WTC11 (cell line): ENCODE data around the gene ABRAXAS1. TPM values are rescaled to one million over a fixed set of nuclear protein-coding genes. Genes with fewer than 3 reads are reported as not detected.

Source experiments
- ARID4B ChIP-seq: sonication (generic); formaldehyde crosslinking; IDR thresholded peaks from 2 replicates; pipeline ENCODE4 v1.8.0; 2023; ENCODE audit warnings: missing genetic modification reagents, mild to moderate bottlenecking, borderline replicate concordance
- ETV6 ChIP-seq: sonication (generic); formaldehyde crosslinking; IDR thresholded peaks from 2 replicates; pipeline ENCODE4 v1.8.1; 2022; ENCODE audit warnings: mild to moderate bottlenecking, missing genetic modification reagents
- FOXJ3 ChIP-seq: sonication (generic); formaldehyde crosslinking; IDR thresholded peaks from 2 replicates; pipeline ENCODE4 v1.9.0; 2021; ENCODE audit warnings: missing genetic modification reagents, mild to moderate bottlenecking, borderline replicate concordance
- FOXK1 ChIP-seq: sonication (generic); formaldehyde crosslinking; IDR thresholded peaks from 2 replicates; pipeline ENCODE4 v1.8.0; 2022; ENCODE audit warnings: mild to moderate bottlenecking, moderate library complexity, missing genetic modification reagents
- GABPB1 ChIP-seq: sonication (generic); formaldehyde crosslinking; IDR thresholded peaks from 2 replicates; pipeline ENCODE4 v1.8.1; 2023; ENCODE audit warnings: mild to moderate bottlenecking, missing genetic modification reagents
- JUN ChIP-seq: sonication (generic); formaldehyde crosslinking; IDR thresholded peaks from 2 replicates; pipeline ENCODE4 v1.8.0; 2023; ENCODE audit warnings: mild to moderate bottlenecking, missing genetic modification reagents
- KAT7 ChIP-seq: sonication (generic); formaldehyde crosslinking; IDR thresholded peaks from 2 replicates; pipeline ENCODE4 v1.8.1; 2023; ENCODE audit warnings: missing genetic modification reagents, mild to moderate bottlenecking, borderline replicate concordance
- MYBL2 ChIP-seq: sonication (generic); formaldehyde crosslinking; IDR thresholded peaks from 2 replicates; pipeline ENCODE4 v1.8.1; 2023; ENCODE audit warnings: mild to moderate bottlenecking, moderate library complexity, missing genetic modification reagents
- NFE2L1 ChIP-seq: sonication (generic); formaldehyde crosslinking; IDR thresholded peaks from 2 replicates; pipeline ENCODE4 v1.8.1; 2023; ENCODE audit warnings: missing genetic modification reagents
- NFYB ChIP-seq: sonication (generic); formaldehyde crosslinking; conservative IDR thresholded peaks from 2 replicates; pipeline ENCODE4 v1.8.0; 2022; ENCODE audit warnings: low read depth, missing genetic modification reagents
- NR3C1 ChIP-seq: sonication (generic); formaldehyde crosslinking; conservative IDR thresholded peaks from 2 replicates; pipeline ENCODE4 v1.8.1; 2023; ENCODE audit warnings: low read depth, mild to moderate bottlenecking, missing genetic modification reagents
- PREB ChIP-seq: sonication (generic); formaldehyde crosslinking; IDR thresholded peaks from 2 replicates; pipeline ENCODE4 v1.8.1; 2022; ENCODE audit warnings: mild to moderate bottlenecking, missing genetic modification reagents, moderate library complexity, borderline replicate concordance
- SMAD3 ChIP-seq: sonication (generic); formaldehyde crosslinking; IDR thresholded peaks from 2 replicates; pipeline ENCODE4 v1.8.0; 2022; ENCODE audit warnings: missing genetic modification reagents, mild to moderate bottlenecking, borderline replicate concordance
- SP1 ChIP-seq: sonication (generic); formaldehyde crosslinking; conservative IDR thresholded peaks from 2 replicates; pipeline ENCODE4 v1.8.1; 2022; ENCODE audit warnings: missing genetic modification reagents
- TP53 ChIP-seq: sonication (generic); formaldehyde crosslinking; IDR thresholded peaks from 2 replicates; pipeline ENCODE4 v1.8.1; 2023; ENCODE audit warnings: mild to moderate bottlenecking, missing genetic modification reagents
- USF1 ChIP-seq: sonication (generic); formaldehyde crosslinking; IDR thresholded peaks from 2 replicates; pipeline ENCODE4 v1.8.0; 2022; ENCODE audit warnings: mild to moderate bottlenecking, missing genetic modification reagents
- ZBTB43 ChIP-seq: sonication (generic); formaldehyde crosslinking; IDR thresholded peaks from 2 replicates; pipeline ENCODE4 v1.8.1; 2023; ENCODE audit warnings: mild to moderate bottlenecking, missing genetic modification reagents
- ZNF281 ChIP-seq: sonication (generic); formaldehyde crosslinking; IDR thresholded peaks from 2 replicates; pipeline ENCODE4 v1.8.0; 2023; ENCODE audit warnings: mild to moderate bottlenecking, missing genetic modification reagents
- ZNF317 ChIP-seq: sonication (generic); formaldehyde crosslinking; IDR thresholded peaks from 2 replicates; pipeline ENCODE4 v1.8.1; 2023; ENCODE audit warnings: low read depth, mild to moderate bottlenecking, moderate library complexity, missing genetic modification reagents, borderline replicate concordance
- total RNA-seq: library from RNA; stranded (reverse); gene quantifications from 3 replicates; pipeline ENCODE4 v1.2.3, GENCODE V29; 2021
- TF ChIP-seq, protein P1 (sequence below): sonication (generic); formaldehyde crosslinking; IDR thresholded peaks from 2 replicates; pipeline ENCODE4 v1.8.0; 2022; ENCODE audit warnings: mild to moderate bottlenecking, missing genetic modification reagents
- TF ChIP-seq, protein P2 (sequence below): sonication (generic); formaldehyde crosslinking; IDR thresholded peaks from 2 replicates; pipeline ENCODE4 v1.8.1; 2022; ENCODE audit warnings: missing genetic modification reagents, borderline replicate concordance
- TF ChIP-seq, protein P3 (sequence below): sonication (generic); formaldehyde crosslinking; IDR thresholded peaks from 2 replicates; pipeline ENCODE4 v1.8.1; 2023; ENCODE audit warnings: mild to moderate bottlenecking, missing genetic modification reagents, moderate library complexity

ABRAXAS1 gene
- total RNA-seq, 1 experiment from 2014 or later, result 26.3 TPM

DNA sequence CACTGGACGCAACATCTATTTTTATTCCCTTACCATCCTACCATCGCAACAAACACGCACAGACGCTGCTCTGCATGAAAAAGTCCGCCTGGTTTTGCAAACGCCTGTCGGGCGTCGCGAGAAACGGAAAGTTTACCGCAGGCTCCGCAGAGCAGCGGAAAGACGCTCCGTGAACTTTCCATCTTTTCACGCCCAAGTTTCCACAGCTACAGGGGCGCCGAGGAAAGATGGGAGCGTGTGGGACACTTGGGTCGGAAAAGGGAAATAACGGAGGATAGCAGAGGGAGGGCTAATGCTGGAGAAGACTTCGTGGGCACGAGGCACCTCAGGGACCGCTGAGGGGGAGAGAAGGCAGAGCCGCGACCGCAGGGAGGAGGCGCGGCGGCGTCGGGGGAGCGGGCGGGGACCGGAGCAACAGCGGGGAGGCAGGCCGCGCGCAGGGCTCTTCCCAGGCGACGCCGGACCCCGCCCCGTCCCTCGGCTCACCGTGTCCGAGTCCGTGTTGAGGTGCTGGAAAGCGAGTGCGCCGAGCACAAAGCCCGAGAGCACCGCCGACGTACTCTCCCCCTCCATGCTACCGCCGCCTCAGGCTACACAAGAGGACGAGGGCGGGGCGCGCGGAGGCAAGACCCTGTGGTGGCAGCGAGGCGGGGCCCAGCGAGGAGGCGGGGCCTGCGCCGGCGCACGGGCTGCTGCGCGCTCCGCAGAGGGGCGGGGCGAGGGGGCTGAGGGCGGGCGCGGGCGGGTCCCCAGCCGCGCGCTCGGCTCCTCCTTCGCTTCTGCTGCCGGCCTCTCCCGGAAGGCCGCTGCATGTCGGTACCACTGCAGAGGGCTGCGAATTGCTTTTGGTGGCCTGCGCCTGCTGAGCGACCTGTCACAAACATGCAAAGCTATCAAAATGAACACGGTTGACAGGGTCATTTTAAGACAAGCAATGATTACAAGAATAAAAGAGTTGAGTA, at the start of gene ABRAXAS1 (continued):
- TF ChIP-seq FOXK1 (CRISPR knock-in tag), result 0 out of 2 replicates have a peak, but pooled peaks have one; percentile 10
- peak; percentile 81; the same call in 1 of the 2 replicates for TF ChIP-seq SMAD3 (CRISPR knock-in tag)
- TF ChIP-seq, protein P1, sequence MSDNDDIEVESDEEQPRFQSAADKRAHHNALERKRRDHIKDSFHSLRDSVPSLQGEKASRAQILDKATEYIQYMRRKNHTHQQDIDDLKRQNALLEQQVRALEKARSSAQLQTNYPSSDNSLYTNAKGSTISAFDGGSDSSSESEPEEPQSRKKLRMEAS (CRISPR knock-in tag), result peak; percentile 88
- TF ChIP-seq SP1, result peak; percentile 86
- no peak for TF ChIP-seq PREB (CRISPR knock-in tag)
- TF ChIP-seq NFYB (CRISPR knock-in tag), result no peak
- TF ChIP-seq, protein P2, sequence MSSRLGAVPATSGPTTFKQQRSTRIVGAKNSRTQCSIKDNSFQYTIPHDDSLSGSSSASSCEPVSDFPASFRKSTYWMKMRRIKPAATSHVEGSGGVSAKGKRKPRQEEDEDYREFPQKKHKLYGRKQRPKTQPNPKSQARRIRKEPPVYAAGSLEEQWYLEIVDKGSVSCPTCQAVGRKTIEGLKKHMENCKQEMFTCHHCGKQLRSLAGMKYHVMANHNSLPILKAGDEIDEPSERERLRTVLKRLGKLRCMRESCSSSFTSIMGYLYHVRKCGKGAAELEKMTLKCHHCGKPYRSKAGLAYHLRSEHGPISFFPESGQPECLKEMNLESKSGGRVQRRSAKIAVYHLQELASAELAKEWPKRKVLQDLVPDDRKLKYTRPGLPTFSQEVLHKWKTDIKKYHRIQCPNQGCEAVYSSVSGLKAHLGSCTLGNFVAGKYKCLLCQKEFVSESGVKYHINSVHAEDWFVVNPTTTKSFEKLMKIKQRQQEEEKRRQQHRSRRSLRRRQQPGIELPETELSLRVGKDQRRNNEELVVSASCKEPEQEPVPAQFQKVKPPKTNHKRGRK (CRISPR knock-in tag), result 0 out of 2 replicates have a peak, but pooled peaks have one; percentile 51
- TF ChIP-seq NR3C1 (CRISPR knock-in tag), result no peak
- TF ChIP-seq MYBL2, result peak; percentile 69; the same call in 1 of the 2 replicates
- peak; percentile 66; the same call in 1 of the 2 replicates for TF ChIP-seq JUN (CRISPR knock-in tag)
- peak; percentile 78 for TF ChIP-seq ETV6 (CRISPR knock-in tag)
- TF ChIP-seq ZBTB43 (CRISPR knock-in tag), result peak; percentile 75; the same call in 1 of the 2 replicates
- TF ChIP-seq TP53 (CRISPR knock-in tag), result peak; percentile 78; the same call in 1 of the 2 replicates
- TF ChIP-seq NFE2L1 (CRISPR knock-in tag), result peak; percentile 93
- TF ChIP-seq ZNF281, result peak; percentile 50; the same call in 1 of the 2 replicates
- no peak for TF ChIP-seq KAT7 (CRISPR knock-in tag)
- 0 out of 2 replicates have a peak, but pooled peaks have one; percentile 93 for TF ChIP-seq ARID4B
- peak; percentile 38; the same call in 1 of the 2 replicates for TF ChIP-seq ZNF317 (CRISPR knock-in tag)
- peak; percentile 41; the same call in 1 of the 2 replicates for TF ChIP-seq GABPB1
- TF ChIP-seq, protein P3, sequence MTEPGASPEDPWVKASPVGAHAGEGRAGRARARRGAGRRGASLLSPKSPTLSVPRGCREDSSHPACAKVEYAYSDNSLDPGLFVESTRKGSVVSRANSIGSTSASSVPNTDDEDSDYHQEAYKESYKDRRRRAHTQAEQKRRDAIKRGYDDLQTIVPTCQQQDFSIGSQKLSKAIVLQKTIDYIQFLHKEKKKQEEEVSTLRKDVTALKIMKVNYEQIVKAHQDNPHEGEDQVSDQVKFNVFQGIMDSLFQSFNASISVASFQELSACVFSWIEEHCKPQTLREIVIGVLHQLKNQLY (CRISPR knock-in tag), result 0 out of 2 replicates have a peak, but pooled peaks have one; percentile 69
- TF ChIP-seq USF1 (CRISPR knock-in tag), result peak; percentile 66; the same call in 1 of the 2 replicates
- no peak for TF ChIP-seq FOXJ3
